HCT116 (cell line): ENCODE data around the gene SESN3.

Experiments
- CEBPB ChIP-seq: IDR thresholded peaks from 2 replicates; pipeline ENCODE4 v1.6.1; 2012; ENCODE audit warnings: low read depth
- ELF1 ChIP-seq: IDR thresholded peaks from 2 replicates; pipeline ENCODE4 v1.6.1; 2012; ENCODE audit warnings: low read depth, borderline replicate concordance
- POLR2A ChIP-seq: IDR thresholded peaks from 2 replicates; pipeline ENCODE4 v1.7.0; 2011; ENCODE audit warnings: borderline replicate concordance; ENCODE audit not compliant: insufficient read depth, insufficient read length; ENCODE audit errors: extremely low read depth
- POLR2AphosphoS5 ChIP-seq: IDR thresholded peaks from 2 replicates; pipeline ENCODE4 v1.6.1; 2011; ENCODE audit warnings: mild to moderate bottlenecking, low read depth, low read length, moderate library complexity
- RAD21 ChIP-seq: IDR thresholded peaks from 2 replicates; pipeline ENCODE4 v1.6.1; 2012; ENCODE audit warnings: low read depth, mild to moderate bottlenecking
- REST ChIP-seq: IDR thresholded peaks from 2 replicates; pipeline ENCODE4 v1.6.1; 2012; ENCODE audit warnings: low read depth
- SP1 ChIP-seq: IDR thresholded peaks from 2 replicates; pipeline ENCODE4 v1.6.1; 2012; ENCODE audit warnings: low read depth
- TF ChIP-seq, protein P1 (sequence below), 3 experiments: fragments of 200-600 bp in 1 of 3; sonication (generic) in 1 of 3; IDR thresholded peaks in 2 of 3; conservative IDR thresholded peaks in 1 of 3; 2 replicates each; pipeline ENCODE4 v1.5.1; 2012 to 2017; ENCODE audit warnings: low read depth in 2 of 3, low read length in 2 of 3, antibody characterized with exemption in 1 of 3, borderline replicate concordance in 1 of 3, control low read depth in 1 of 3, mild to moderate bottlenecking in 1 of 3, mixed read lengths in 1 of 3, mixed run types in 1 of 3, moderate library complexity in 1 of 3; ENCODE audit not compliant: insufficient read depth in 1 of 3
- TF ChIP-seq, protein P2 (sequence below): IDR thresholded peaks from 2 replicates; pipeline ENCODE4 v1.6.1; 2012

- TF ChIP-seq RAD21 (no peak), POLR2A (no peak), SP1 (no peak), POLR2AphosphoS5 (no peak), CEBPB (no peak), REST (no peak), ELF1 (no peak)
- TF ChIP-seq, protein P1, sequence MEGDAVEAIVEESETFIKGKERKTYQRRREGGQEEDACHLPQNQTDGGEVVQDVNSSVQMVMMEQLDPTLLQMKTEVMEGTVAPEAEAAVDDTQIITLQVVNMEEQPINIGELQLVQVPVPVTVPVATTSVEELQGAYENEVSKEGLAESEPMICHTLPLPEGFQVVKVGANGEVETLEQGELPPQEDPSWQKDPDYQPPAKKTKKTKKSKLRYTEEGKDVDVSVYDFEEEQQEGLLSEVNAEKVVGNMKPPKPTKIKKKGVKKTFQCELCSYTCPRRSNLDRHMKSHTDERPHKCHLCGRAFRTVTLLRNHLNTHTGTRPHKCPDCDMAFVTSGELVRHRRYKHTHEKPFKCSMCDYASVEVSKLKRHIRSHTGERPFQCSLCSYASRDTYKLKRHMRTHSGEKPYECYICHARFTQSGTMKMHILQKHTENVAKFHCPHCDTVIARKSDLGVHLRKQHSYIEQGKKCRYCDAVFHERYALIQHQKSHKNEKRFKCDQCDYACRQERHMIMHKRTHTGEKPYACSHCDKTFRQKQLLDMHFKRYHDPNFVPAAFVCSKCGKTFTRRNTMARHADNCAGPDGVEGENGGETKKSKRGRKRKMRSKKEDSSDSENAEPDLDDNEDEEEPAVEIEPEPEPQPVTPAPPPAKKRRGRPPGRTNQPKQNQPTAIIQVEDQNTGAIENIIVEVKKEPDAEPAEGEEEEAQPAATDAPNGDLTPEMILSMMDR (IDR thresholded peaks at IDR 0.05 in 2 of 3, conservative IDR thresholded peaks at IDR 0.05 in 1 of 3; ENCODE audit: borderline replicate concordance in 1 of 3, insufficient read depth in 1 of 3, low read depth in 2 of 3, low read length in 2 of 3): no peak
- TF ChIP-seq, protein P2, sequence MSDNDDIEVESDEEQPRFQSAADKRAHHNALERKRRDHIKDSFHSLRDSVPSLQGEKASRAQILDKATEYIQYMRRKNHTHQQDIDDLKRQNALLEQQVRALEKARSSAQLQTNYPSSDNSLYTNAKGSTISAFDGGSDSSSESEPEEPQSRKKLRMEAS: no peak
Measured at GRCh38 chr11:95243673-95244072, 12.7 kb upstream of the SESN3 start.
